Right ventricle myocardium superior (tissue), 1 donor: ENCODE measurements around the gene NHSL2. TPM values are rescaled to one million over a fixed set of nuclear protein-coding genes. Genes with fewer than 3 reads are reported as not detected.

Experiments used
- ATAC-seq: fragments of 200-7000 bp; cut with Tn5 transposase; one replicate; pipeline ENCODE4 v1.9.1; 2020; ENCODE audit warnings: mild to moderate bottlenecking; ENCODE audit not compliant: poor library complexity
- DNase-seq: peaks from one replicate; pipeline ENCODE4 v3.0.0-alpha.2; 2020
- intact Hi-C: fragments of 100-400 bp; cut with DNase I; formaldehyde crosslinking; loops from one replicate; pipeline ENCODE4 v1.11.2; 2022
- total RNA-seq: library from RNA; stranded (reverse); fragmentation: NEBNext Ultra II Directional; extraction: Animal tissue kit (Norgen Biotek cat#: 25700); gene quantifications from one replicate; pipeline ENCODE4 v1.2.1, GENCODE V29; 2021
- donor health status: DM: no; HTN: yes; CAD: no; lungs with severe emphysema.

The NHSL2 gene
- total RNA-seq, 1 donor from 2014 or later = 4.7 TPM

- intact Hi-C loops = loop anchor here (5.0 kb wide), 1 partner anchor 123 kb away; no protein-coding TSS in a partner anchor
- ATAC-seq = peak; percentile 82
- peak; percentile 54 for DNase-seq
These were observed 93.4 kb downstream of the NHSL2 start for GRCh38 chrX:72003811-72004750.

DNA sequence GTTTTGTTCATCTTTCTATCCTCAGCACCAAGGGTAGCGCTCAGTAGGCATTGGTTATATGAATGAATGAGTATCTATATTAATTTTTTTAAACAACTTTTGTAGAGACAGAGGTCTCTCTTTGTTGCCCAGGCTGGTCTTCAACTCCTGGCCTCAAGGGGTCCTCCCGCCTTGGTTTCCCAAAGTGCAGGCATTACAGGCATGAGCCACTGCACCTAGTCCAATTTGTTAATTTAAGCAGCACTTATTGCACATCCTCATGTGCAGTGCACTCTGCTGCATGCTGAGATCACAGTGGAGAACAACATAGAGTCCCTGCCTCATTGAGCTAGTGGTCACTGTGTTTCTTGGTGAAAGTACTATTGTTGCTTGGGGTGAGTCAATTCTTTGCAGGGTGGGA is 94.4 kb downstream of the NHSL2 start:
- DNase-seq = no peak
- ATAC-seq = no peak
- intact Hi-C loops = no loop called here

- DNase-seq (no peak), ATAC-seq (no peak)
- intact Hi-C loops = no loop called here
These were observed 95.8 kb downstream of the NHSL2 start for GRCh38 chrX:72006461-72006860.

DNA sequence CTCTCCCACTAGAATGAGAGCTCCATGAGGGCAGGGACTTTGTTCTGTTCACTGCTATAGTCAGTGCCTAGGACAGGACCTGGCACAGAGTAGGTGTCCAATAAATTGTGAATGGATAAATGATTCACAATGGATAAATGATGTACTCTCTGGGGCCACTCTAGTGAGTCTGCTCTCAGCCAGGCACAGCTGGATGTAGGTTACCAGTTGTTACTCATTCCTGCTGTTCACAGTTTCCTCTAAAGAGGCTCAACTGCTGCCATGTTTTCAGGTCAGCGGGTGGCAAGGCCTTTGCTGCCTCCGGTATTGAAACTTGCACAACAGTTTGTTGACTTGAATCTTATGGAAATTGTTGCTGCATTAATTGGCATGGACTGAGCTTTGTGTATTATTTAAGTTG is 99.1 kb downstream of the NHSL2 start:
- ATAC-seq (no peak), DNase-seq (no peak)
- intact Hi-C loops = no loop called here

- DNase-seq = no peak
These were observed 101.1 kb downstream of the NHSL2 start for GRCh38 chrX:72011734-72012133.

GRCh38 chrX:72015383-72015782 is 104.7 kb downstream of the NHSL2 start:
- intact Hi-C loops = no loop called here
- DNase-seq (no peak), ATAC-seq (no peak)

More at GRCh38 chrX:72011734-72012133, 101.1 kb downstream of the NHSL2 start:
- no peak for ATAC-seq
- intact Hi-C loops = no loop called here

DNA sequence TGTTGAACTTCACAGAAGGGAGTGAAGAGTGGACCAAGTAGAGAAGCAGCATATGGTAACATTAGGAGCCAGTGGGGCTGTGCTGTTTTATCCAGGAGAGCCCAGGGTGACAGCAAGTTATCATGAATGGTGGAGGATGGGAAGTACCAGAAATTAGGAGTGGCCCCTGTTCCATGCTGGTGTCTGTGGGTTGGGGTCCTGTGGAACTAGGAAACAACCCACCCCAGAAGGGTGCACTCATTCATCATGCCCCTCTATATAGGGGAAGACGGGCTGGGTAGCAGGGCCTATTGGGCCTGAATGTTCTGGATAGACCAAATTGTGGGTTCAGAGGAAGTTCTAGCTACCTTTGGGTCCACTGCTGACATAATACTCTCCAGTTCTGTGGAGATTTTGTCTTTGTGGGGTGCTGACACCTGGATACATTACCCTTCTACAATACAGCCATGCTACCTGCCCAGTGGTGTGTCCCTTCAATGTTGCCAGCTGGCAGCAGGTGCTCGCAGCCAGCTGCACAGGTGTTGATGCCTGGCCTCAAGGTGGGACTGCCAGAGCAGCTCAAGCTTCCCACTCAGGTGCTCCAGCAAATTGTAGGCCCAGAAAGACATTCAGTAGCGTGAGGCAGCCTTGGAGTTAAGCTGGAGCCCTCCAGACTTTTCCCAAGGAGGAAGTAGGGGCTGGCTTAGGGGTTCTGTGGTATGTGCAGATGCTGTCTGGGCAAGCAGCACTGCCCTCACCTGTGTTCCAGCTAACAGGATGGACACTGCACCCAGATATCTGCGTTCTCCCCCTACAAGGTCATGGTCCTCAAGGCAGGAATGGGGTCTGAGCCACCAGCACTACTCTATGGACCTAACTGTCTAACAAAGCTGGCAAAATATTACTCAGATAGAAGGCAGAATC is 106.5 kb downstream of the NHSL2 start:
- no peak for DNase-seq
- intact Hi-C loops = no loop called here
- no peak for ATAC-seq

GRCh38 chrX:72018277-72019112 is 107.8 kb downstream of the NHSL2 start:
- intact Hi-C loops = loop anchor here (2.0 kb wide), 1 partner anchor 110 kb away; no protein-coding TSS in a partner anchor

DNA sequence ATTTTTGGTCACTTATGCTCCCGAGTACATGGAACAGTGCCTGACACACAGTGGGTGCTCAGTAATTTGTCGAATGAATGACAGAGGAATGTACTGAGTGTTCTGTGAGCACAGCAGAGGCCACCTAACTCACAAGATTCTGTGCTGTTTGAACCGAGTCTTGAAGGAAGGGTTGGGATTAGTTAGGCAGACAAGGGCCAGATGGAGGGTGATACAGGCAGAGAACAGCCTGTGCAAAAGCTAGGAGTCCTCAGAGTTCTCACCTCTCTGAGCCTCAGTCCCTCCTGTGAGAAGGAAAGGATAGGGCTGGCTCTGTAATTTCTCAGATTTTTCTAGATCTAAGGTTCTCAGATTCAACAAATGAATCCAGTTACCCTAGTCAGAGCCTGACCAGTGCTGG is 108.8 kb downstream of the NHSL2 start:
- ATAC-seq (no peak), DNase-seq (no peak)
- intact Hi-C loops = loop anchor here (2.0 kb wide), 1 partner anchor 109 kb away; no protein-coding TSS in a partner anchor

More at GRCh38 chrX:72018277-72019112, 107.8 kb downstream of the NHSL2 start:
- ATAC-seq (peak; percentile 98), DNase-seq (peak; percentile 91)

DNA sequence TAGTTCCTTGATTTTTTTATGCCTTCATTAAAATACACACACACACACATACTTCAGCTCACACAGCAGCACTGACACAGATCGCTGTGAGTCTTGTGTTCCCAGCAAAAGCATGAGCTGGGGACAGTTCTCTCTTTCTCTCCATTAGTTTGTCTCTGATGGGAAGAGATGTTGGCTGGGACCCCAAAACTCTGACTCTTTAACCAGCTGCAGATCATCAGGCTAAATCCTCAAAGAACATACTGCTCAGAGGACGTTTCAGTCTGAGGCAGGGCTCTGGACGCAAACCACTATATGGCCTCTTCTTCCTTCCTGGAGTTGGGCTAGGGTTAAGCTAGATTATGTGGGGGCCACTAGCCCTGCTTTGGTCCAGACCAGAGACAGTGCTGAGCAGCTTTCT is 109.6 kb downstream of the NHSL2 start:
- intact Hi-C loops = no loop called here
- ATAC-seq (peak; percentile 14), DNase-seq (no peak)

- ATAC-seq (no peak), DNase-seq (no peak)
- intact Hi-C loops = no loop called here
These were observed 110.1 kb downstream of the NHSL2 start for GRCh38 chrX:72020788-72021187.

DNA sequence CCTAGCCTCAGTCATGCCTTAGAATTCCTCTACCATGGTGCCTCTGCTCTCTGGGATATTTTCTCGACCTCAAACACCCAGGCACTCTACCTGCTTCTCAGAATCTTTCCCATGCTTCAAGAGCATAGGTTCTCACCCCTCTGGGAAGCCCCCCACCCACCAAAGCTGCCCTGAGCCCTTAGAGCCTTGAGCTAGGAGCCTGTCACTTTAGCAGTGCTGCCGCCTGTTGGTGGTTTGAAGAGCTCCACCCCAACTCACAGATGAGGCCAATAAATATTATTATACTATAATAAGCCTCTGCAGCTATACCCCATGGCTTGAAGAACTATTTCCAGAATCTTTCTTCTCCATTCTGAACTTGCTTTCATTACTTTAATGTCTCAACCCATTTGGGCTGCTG is 111.3 kb downstream of the NHSL2 start:
- DNase-seq = no peak
- no peak for ATAC-seq
- intact Hi-C loops = no loop called here

- ATAC-seq (no peak), DNase-seq (no peak)
- intact Hi-C loops = no loop called here
These were observed 112.4 kb downstream of the NHSL2 start for GRCh38 chrX:72023071-72023470.

DNA sequence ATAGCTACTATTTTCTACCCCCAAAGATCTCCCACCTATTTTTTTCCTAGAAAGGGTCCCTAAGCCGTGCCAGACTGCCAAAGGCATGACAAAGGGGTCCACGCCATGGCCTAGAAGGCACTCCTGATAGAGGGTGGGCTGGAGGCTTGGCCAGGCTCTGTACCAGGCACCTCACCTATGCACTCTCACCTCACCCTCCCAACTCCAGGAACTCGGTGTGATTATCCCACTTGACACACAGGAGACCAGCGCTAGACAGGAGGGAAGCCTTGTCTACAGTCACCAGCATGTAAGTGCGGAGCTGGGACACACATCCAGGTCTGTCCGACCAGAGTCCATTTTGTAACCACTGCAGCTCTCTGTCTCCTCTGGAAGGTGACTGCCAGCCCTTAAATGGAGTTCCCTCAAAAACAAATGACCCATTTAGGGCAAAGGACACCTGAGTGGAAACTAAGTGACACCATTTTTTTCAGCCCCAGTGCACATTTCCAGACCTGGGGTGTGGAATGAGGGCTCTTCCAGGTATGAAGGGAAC is 114.7 kb downstream of the NHSL2 start:
- no peak for DNase-seq
- intact Hi-C loops = no loop called here

DNA sequence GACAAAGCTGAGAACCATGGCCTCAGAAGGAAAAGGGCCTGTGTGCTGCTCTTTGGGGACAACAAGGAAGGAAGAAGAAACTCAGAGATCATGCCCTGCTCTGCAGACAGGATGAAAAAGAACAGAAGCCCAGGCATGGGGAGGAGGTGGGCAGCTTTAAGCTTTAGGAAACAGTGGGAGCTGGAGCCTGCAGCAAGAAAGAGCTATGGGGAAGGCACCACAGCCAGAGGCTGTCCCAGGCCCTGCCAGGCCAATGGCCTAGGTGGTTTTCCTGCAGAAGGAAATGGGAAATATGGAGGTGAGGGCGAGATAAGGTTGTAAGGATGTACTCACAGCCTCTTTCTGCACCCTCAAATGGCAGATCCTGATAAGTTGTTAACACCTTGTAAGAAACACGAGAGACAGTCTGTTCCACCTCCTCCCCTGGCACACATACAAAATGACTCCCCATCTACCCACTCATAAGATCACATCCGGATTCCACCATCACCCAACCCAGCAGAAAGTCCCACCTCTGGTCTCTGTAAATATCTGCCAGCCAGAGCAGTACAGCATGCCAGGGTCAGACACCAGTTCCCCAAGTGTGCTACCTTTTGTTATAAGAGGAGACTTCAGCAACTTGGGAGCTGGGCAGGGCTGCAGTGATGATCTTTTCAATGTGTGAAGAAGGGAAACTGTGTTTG is 115.8 kb downstream of the NHSL2 start:
- ATAC-seq = no peak
- intact Hi-C loops = no loop called here
- no peak for DNase-seq

More for the DNA sequence above, 114.7 kb downstream of the NHSL2 start:
- no peak for ATAC-seq

DNA sequence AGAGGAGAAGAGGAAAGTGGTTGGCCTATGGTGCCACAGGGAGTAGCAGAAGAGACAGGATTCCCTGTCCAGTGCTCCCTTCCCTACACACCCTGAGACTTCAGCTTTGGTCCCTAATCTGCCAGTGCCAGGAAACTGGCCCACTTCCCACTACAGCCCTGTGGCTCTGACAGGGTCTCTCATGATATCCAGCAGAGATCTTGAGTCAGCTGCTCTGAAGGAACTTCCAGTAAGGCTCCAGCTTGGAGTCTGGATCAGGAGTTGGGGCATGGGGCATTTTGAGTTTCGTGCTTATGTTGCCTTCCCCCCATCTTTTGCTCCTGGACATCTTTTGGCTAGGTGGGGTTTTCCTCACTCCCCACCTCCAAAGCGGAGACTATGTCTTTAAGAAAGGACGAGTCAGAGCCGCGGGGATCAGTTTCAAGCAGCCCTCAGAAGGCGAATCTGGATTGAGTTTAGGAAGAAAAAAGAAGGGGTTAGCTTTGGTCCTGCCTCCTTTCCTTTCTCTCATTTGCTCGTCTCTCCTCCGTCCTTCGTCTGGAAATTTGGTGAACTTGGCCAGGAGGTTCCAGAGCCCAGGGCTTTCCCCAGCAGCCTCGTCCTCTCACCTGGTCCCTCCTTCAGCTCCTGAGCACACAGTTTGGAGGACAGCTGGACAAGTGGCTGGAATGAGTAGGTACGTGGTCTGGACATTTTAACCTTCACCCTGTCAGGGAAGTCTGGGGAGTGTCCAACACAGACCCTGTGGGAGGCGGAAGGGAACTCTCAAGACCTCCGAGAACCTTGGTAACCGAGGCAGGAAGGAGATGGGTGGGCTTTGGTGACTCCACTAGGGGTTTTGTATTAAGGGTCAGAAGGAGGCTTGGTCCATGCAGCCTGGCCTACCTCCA is 116.6 kb downstream of the NHSL2 start:
- DNase-seq = no peak
- intact Hi-C loops = no loop called here
- ATAC-seq = no peak

GRCh38 chrX:72027914-72028307 is 117.3 kb downstream of the NHSL2 start:
- intact Hi-C loops = no loop called here
- DNase-seq = no peak
- no peak for ATAC-seq
